ENCODE measurements around the gene SDK2. TPM values are rescaled to one million over a fixed set of nuclear protein-coding genes. Genes with fewer than 3 reads are reported as not detected.

Gene SDK2
- total and polyA plus RNA-seq, 2 of the 8 experiments (the other 6 are each of a cell fraction or from before 2014, with no cell fraction given) = 3.9 to 4.1 TPM

- Histone ChIP-seq H3K79me2 (ENCODE audit: control insufficient read depth in 1 of 2, insufficient read depth in 2 of 2, low read length in 2 of 2) (no peaks in the 10 kb centered on the region), H3K27ac (ENCODE audit: low read depth, low read length) (no peak overlapping the region), H3K9ac (replicated peaks in 1 of 4; ENCODE audit: extremely low read depth in 1 of 4, low read depth in 3 of 4, low read length in 3 of 4) (no peak overlapping the region), H2BK5ac (ENCODE audit: low read depth, low read length) (no peak overlapping the region), H3K9me3 (ENCODE audit: insufficient read depth in 2 of 2, low read depth in 1 of 2, low read length in 1 of 2) (0 out of 4 replicates have a peak, but pooled peaks cover 0 to 3% of the 10 kb centered on the region in 2 experiments), H4K5ac (ENCODE audit: insufficient read length, low read depth, low read length) (no peak overlapping the region), H3K4ac (replicated peaks; ENCODE audit: insufficient read length, low read depth, low read length) (peak overlapping the region; percentile 38), H3K4me3 (ENCODE audit: extremely low read depth in 1 of 4, insufficient read depth in 2 of 4, low read depth in 3 of 4, low read length in 4 of 4) (no peak overlapping the region), H4K8ac (ENCODE audit: extremely low read depth, insufficient read depth, low read length) (no peak overlapping the region), H3K79me1 (ENCODE audit: low read depth, low read length) (no peaks in the 10 kb centered on the region), H3K18ac (ENCODE audit: extremely low read depth, low read length) (no peak overlapping the region), H3K4me1 (replicated peaks in 1 of 4; ENCODE audit: control insufficient read depth in 3 of 4, insufficient read depth in 4 of 4, low read length in 3 of 4) (no peaks in the 10 kb centered on the region; a peak in 1 of 7 replicates), H3K4me2 (ENCODE audit: insufficient read depth in 1 of 2, low read depth in 2 of 2, low read length in 2 of 2) (no peak overlapping the region), H3K36me3 (ENCODE audit: control insufficient read depth in 2 of 4, insufficient read depth in 4 of 4, low read length in 3 of 4) (no peaks in the 10 kb centered on the region; a peak in 2 of 8 replicates), H4K91ac (replicated peaks; ENCODE audit: insufficient read length, low read length) (no peak overlapping the region), H2AK5ac (ENCODE audit: low read depth, low read length) (no peak overlapping the region), H2BK15ac (ENCODE audit: low read length) (no peak overlapping the region), H4K20me1 (replicated peaks in 1 of 2; ENCODE audit: control insufficient read depth in 1 of 2, insufficient read depth in 2 of 2, low read length in 2 of 2) (no peaks in the 10 kb centered on the region), H2BK120ac (replicated peaks; ENCODE audit: low read depth, low read length) (no peak overlapping the region), H3K23me2 (ENCODE audit: low read depth, low read length) (no peaks in the 10 kb centered on the region), H3K56ac (replicated peaks; ENCODE audit: insufficient read length, low read depth, low read length) (no peak overlapping the region), H2BK20ac (ENCODE audit: low read length) (no peak overlapping the region), H3K14ac (ENCODE audit: insufficient read length) (no peak overlapping the region), H3K27me3 (replicated peaks in 1 of 4; ENCODE audit: control insufficient read depth in 3 of 4, extremely low read depth in 1 of 4, insufficient read depth in 3 of 4, low read length in 3 of 4) (no peaks in the 10 kb centered on the region; a peak in 1 of 7 replicates), H3K23ac (ENCODE audit: insufficient read length) (no peak overlapping the region), H2BK12ac (ENCODE audit: low read depth, low read length) (no peak overlapping the region), H2AFZ (ENCODE audit: low read length) (no peak overlapping the region)
- DNase-seq (ENCODE audit: low read depth in 1 of 2, low spot score in 2 of 2) (no peak), FAIRE-seq (no peak)
- no peak for TF ChIP-seq CTCF (IDR thresholded peaks at IDR 0.05; ENCODE audit: control extremely low read depth in 1 of 3, insufficient read depth in 1 of 3, low read depth in 1 of 3, low read length in 3 of 3)
- POLR2A ChIA-PET (ENCODE audit: partially characterized antibody) = no interaction called here
- CTCF ChIA-PET (ENCODE audit: partially characterized antibody) = interaction anchor here (0.9 to 1.6 kb wide), 2 partner anchors 104 to 130 kb away, joined by 3 read pairs; no protein-coding TSS in a partner anchor
- 76% methylated on average over 10 of the region's 10 CpGs; no CpG with 5 or more reads in 1 of the 2 experiments for WGBS, 2 experiments (ENCODE audit: extremely low coverage in 1 of 2, insufficient coverage in 1 of 2, insufficient read length in 1 of 2, insufficient replicate concordance in 2 of 2, low coverage in 1 of 2, low lambda C conversion rate in 2 of 2, missing lambda C conversion rate in 1 of 2)
Measured at GRCh38 chr17:73436954-73437353, 207.3 kb downstream of the SDK2 start.
